Measurements from ENCODE around the gene CEMIP.

DNA sequence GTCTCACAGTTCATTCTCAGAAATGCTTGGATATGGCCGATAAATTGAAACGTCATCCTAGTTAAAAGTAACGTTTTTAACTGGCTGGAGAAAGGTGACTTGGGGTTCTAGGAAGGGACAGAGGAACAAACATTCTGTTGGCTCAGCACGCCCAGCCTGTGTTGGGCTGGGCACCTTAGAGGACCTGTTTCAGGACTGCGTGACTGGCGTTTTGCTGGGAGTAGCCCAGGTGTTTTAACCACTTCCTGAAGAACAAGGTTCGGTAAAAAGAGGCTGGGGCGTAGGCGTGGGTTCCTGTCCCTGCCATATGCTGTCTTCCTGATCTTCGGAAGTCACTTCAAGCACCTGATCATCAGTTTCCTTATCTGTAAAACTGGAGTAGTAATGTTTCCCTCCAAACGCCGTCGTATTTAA is 220.5 kb downstream of the CEMIP start:
- TF ChIP-seq, protein P1, sequence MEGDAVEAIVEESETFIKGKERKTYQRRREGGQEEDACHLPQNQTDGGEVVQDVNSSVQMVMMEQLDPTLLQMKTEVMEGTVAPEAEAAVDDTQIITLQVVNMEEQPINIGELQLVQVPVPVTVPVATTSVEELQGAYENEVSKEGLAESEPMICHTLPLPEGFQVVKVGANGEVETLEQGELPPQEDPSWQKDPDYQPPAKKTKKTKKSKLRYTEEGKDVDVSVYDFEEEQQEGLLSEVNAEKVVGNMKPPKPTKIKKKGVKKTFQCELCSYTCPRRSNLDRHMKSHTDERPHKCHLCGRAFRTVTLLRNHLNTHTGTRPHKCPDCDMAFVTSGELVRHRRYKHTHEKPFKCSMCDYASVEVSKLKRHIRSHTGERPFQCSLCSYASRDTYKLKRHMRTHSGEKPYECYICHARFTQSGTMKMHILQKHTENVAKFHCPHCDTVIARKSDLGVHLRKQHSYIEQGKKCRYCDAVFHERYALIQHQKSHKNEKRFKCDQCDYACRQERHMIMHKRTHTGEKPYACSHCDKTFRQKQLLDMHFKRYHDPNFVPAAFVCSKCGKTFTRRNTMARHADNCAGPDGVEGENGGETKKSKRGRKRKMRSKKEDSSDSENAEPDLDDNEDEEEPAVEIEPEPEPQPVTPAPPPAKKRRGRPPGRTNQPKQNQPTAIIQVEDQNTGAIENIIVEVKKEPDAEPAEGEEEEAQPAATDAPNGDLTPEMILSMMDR (conservative IDR thresholded peaks at IDR 0.05 in 1 of 2, IDR thresholded peaks at IDR 0.05 in 1 of 2; ENCODE audit: extremely low read depth in 1 of 2, insufficient read depth in 1 of 2, low read depth in 1 of 2, low read length in 2 of 2) = no peak
- TF ChIP-seq EZH2 (IDR thresholded peaks at IDR 0.05; ENCODE audit: borderline replicate concordance, low read length) = no peak
